K562 (cell line): ENCODE measurements around the gene PRR35. TPM values are rescaled to one million over a fixed set of nuclear protein-coding genes. Genes with fewer than 3 reads are reported as not detected.
A peak's percentile ranks its signal among the peaks of the same experiment; 100 is the strongest.

ENCODE experiments used
- ATAC-seq: fragments of 200-7000 bp; cut with Tn5 transposase; 3 replicates; pipeline ENCODE4 v1.9.1; 2020; ENCODE audit warnings: moderate library complexity
- BruUV-seq: library from RNA; stranded (reverse); fragments of 400-500 nt; replicated peaks from 2 replicates; lab custom pipeline; 2021; lab: Mats Ljungman, UMichigan
- CTCF ChIA-PET: fragments of 300-600 bp; formaldehyde crosslinking; extraction: SDS; loops from one replicate; lab custom pipeline; 2021; ENCODE audit warnings: low intra/inter-chr PET ratio; lab: Yijun Ruan, JAX
- POLR2A ChIA-PET: fragments of 300-600, 350-650 bp; sonication (Branson Sonifier 250); formaldehyde crosslinking; extraction: SDS; loops from one replicate; lab custom pipeline; 2021; ENCODE audit warnings: antibody characterized with exemption, inconsistent platforms; lab: Yijun Ruan, JAX
- DNase-seq, 4 experiments: peaks; one replicate each; pipeline versions ENCODE4 v3.0.0 to v3.0.0-alpha.2; 2011 to 2018; ENCODE audit warnings: low spot score in 3 of 4, mixed read lengths in 3 of 4; ENCODE audit errors: extremely low read depth in 1 of 4
- FAIRE-seq: peaks from 2 replicates; lab custom pipeline; 2011; peaks lifted over from hg19 to GRCh38; lab: Jason Lieb, UNC
- H2AFZ ChIP-seq: 2 replicates; pipeline ENCODE4 v1.6.0; 2011; ENCODE audit warnings: low read depth, low read length, control low read depth, inconsistent platforms
- H3K27ac ChIP-seq: fragments of 200-600 bp; 3 replicates; pipeline ENCODE4 v1.8.0; 2011; ENCODE audit warnings: low read depth, mild to moderate bottlenecking, control low read depth, inconsistent platforms, low read length, moderate library complexity, mixed read lengths; ENCODE audit errors: extremely low read depth
- H3K27me3 ChIP-seq, 2 experiments: fragments of 300-600 bp in 1 of 2; 2 replicates in 1 of 2; 3 replicates in 1 of 2; pipeline versions ENCODE4 v1.6.0 to v1.8.0; 2011; ENCODE audit warnings: inconsistent platforms in 2 of 2, low read length in 2 of 2, mild to moderate bottlenecking in 1 of 2, mixed read lengths in 1 of 2, moderate library complexity in 1 of 2; ENCODE audit not compliant: control insufficient read depth in 2 of 2, insufficient read depth in 2 of 2
- H3K36me3 ChIP-seq: fragments of 300-600 bp; 3 replicates; pipeline ENCODE4 v1.8.0; 2011; ENCODE audit warnings: mild to moderate bottlenecking, low read length, inconsistent platforms; ENCODE audit not compliant: control insufficient read depth, insufficient read depth
- H3K4me1 ChIP-seq, 2 experiments: fragments of 200-600 bp in 1 of 2; replicated peaks in 1 of 2; 2 replicates in 1 of 2; 3 replicates in 1 of 2; pipeline versions ENCODE4 v1.5.1 to v1.8.0; 2011; ENCODE audit warnings: inconsistent platforms in 2 of 2, low read length in 2 of 2, mild to moderate bottlenecking in 1 of 2, mixed read lengths in 1 of 2, moderate library complexity in 1 of 2; ENCODE audit not compliant: control insufficient read depth in 2 of 2, insufficient read depth in 2 of 2
- H3K4me2 ChIP-seq: 2 replicates; pipeline ENCODE4 v1.6.1; 2011; ENCODE audit warnings: low read length, control low read depth, inconsistent platforms, mixed read lengths; ENCODE audit not compliant: insufficient read depth
- H3K4me3 ChIP-seq: fragments of 200-600 bp; sonication (generic), shearing (Covaris generic); 2 replicates; pipeline ENCODE4 v1.5.1; 2016; ENCODE audit warnings: control low read depth, inconsistent platforms
- H3K79me2 ChIP-seq: fragments of 200-600 bp; 3 replicates; pipeline ENCODE4 v1.8.0; 2011; ENCODE audit warnings: low read length, inconsistent platforms; ENCODE audit not compliant: control insufficient read depth, insufficient read depth
- H3K9ac ChIP-seq, 2 experiments: 2 replicates each; pipeline versions ENCODE4 v1.6.0 to v1.6.1; 2011; ENCODE audit warnings: low read depth in 2 of 2, low read length in 2 of 2, control low read depth in 1 of 2, inconsistent platforms in 1 of 2, mild to moderate bottlenecking in 1 of 2, mixed read lengths in 1 of 2; ENCODE audit not compliant: insufficient read depth in 1 of 2
- H3K9me1 ChIP-seq: one replicate; pipeline ENCODE4 v1.6.0; 2011; ENCODE audit warnings: inconsistent platforms, mild to moderate bottlenecking, low read length, moderate library complexity; ENCODE audit not compliant: control insufficient read depth, insufficient read depth
- H3K9me3 ChIP-seq: replicated peaks from 2 replicates; pipeline ENCODE4 v1.5.1; 2011; ENCODE audit warnings: low read depth, low read length, inconsistent platforms; ENCODE audit not compliant: control insufficient read depth, insufficient read depth
- H4K20me1 ChIP-seq: replicated peaks from 2 replicates; pipeline ENCODE4 v1.6.1; 2011; ENCODE audit warnings: low read length, inconsistent platforms, mixed read lengths; ENCODE audit not compliant: control insufficient read depth, insufficient read depth
- DPF2 ChIP-seq: fragments of 450-650 bp; IDR thresholded peaks from 2 replicates; pipeline ENCODE4 v1.6.1; 2016
- HMGN3 ChIP-seq: IDR thresholded peaks from 2 replicates; pipeline ENCODE4 v1.6.1; 2011; ENCODE audit warnings: borderline replicate concordance, low read depth, mild to moderate bottlenecking, mixed read lengths, low read length; ENCODE audit not compliant: insufficient read length; ENCODE audit errors: extremely low read depth
- L3MBTL2 ChIP-seq: fragments of 450-650 bp; IDR thresholded peaks from 2 replicates; pipeline ENCODE4 v1.6.1; 2016; ENCODE audit warnings: mild to moderate bottlenecking, moderate library complexity
- MYC ChIP-seq, 2 experiments: fragments of 250-450 bp in 1 of 2; sonication (Bioruptor Pico) in 1 of 2; IDR thresholded peaks; 2 replicates each; pipeline versions ENCODE4 v1.5.1 to v1.6.1; 2012 to 2021; ENCODE audit warnings: low read depth in 2 of 2, borderline replicate concordance in 1 of 2, improper control_type of control experiment in 1 of 2, low read length in 1 of 2, mild to moderate bottlenecking in 1 of 2, moderate library complexity in 1 of 2
- SAFB ChIP-seq: fragments of 200-400 bp; formaldehyde crosslinking; IDR thresholded peaks from 2 replicates; pipeline ENCODE4 v1.6.1; 2017; ENCODE audit warnings: low read depth, low read length, borderline replicate concordance
- SMAD4 ChIP-seq: fragments of 250-450 bp; sonication (Bioruptor Pico); conservative IDR thresholded peaks from 2 replicates; pipeline ENCODE4 v1.8.0; 2021; ENCODE audit warnings: inconsistent platforms, mild to moderate bottlenecking, moderate library complexity
- TEAD4 ChIP-seq, 2 experiments: sonication (generic) in 1 of 2; formaldehyde crosslinking in 1 of 2; IDR thresholded peaks; 2 replicates each; pipeline versions ENCODE4 v1.6.1 to v1.8.0; 2012 to 2022; ENCODE audit warnings: borderline replicate concordance in 1 of 2, inconsistent platforms in 1 of 2, low read length in 1 of 2, mild to moderate bottlenecking in 1 of 2, missing genetic modification reagents in 1 of 2
- THRAP3 ChIP-seq: fragments of 450-650 bp; IDR thresholded peaks from 2 replicates; pipeline ENCODE4 v1.6.1; 2016; ENCODE audit warnings: mild to moderate bottlenecking, inconsistent platforms, borderline replicate concordance
- TOE1 ChIP-seq, 2 experiments: fragments of 450-650 bp in 1 of 2; sonication (generic) in 1 of 2; formaldehyde crosslinking in 1 of 2; IDR thresholded peaks; 2 replicates each; pipeline versions ENCODE4 v1.7.1 to v1.8.0; 2016 to 2022; ENCODE audit warnings: borderline replicate concordance in 2 of 2, mild to moderate bottlenecking in 2 of 2, antibody characterized with exemption in 1 of 2, inconsistent platforms in 1 of 2, low read depth in 1 of 2, missing genetic modification reagents in 1 of 2, moderate library complexity in 1 of 2
- ZEB2 ChIP-seq: fragments of 450-650 bp; IDR thresholded peaks from 2 replicates; pipeline ENCODE4 v1.6.1; 2016
- WGBS: fragments of 100-300 bp; shearing (Covaris generic); methylation state at CpG from one replicate; pipeline ENCODE4 v1.1.6; 2016; ENCODE audit warnings: low coverage, mixed read lengths; ENCODE audit not compliant: insufficient coverage; ENCODE audit errors: missing lambda C conversion rate; 5-methylcytosine and 5-hydroxymethylcytosine counted together
- in situ Hi-C: fragments of 300-500 bp; cut with MboI; formaldehyde crosslinking; loops from 4 replicates; pipeline ENCODE4 v1.15.0; 2018; ENCODE audit warnings: inconsistent platforms, mixed read lengths
- intact Hi-C: fragments of 100-400 bp; cut with micrococcal nuclease; formaldehyde crosslinking; loops from 2 replicates; pipeline ENCODE4 v1.14.2; 2022
- polyA plus RNA-seq, 8 experiments: library from polyadenylated mRNA; depleted of rRNA in 4 of 8; stranded (reverse) in 5 of 8; unstranded in 3 of 8; fragments of >200 nt; fragmentation: Nextera tagmentation in 2 of 8; fragmentation: Illumina TruSeq in 1 of 8; extraction: Ambion mirVana in 2 of 8; extraction: Trizol in 1 of 8; gene quantifications; 2 replicates each; pipeline versions ENCODE4 v1.2.1 to v1.2.3, GENCODE V29; 2011 to 2014; ENCODE audit warnings: inconsistent platforms in 1 of 8, missing spikeins in 1 of 8
- total RNA-seq, 7 experiments: library from RNA; depleted of rRNA in 6 of 7; stranded (reverse); fragments of >200 nt in 6 of 7; fragmentation: Illumina TruSeq in 2 of 7; extraction: Trizol in 2 of 7; gene quantifications; 2 replicates each; pipeline versions ENCODE4 v1.2.1 to v1.2.3, GENCODE V29; 2011 to 2021; ENCODE audit warnings: low replicate concordance in 1 of 7
- TF ChIP-seq, protein P1 (sequence below), 2 experiments: fragments of 450-650 bp in 1 of 2; sonication (generic) in 1 of 2; formaldehyde crosslinking in 1 of 2; IDR thresholded peaks in 1 of 2; conservative IDR thresholded peaks in 1 of 2; 2 replicates each; pipeline versions ENCODE4 v1.6.1 to v1.8.1; 2016 to 2023; ENCODE audit warnings: mild to moderate bottlenecking in 2 of 2, moderate library complexity in 2 of 2, inconsistent platforms in 1 of 2, missing genetic modification reagents in 1 of 2
- TF ChIP-seq, protein P2 (sequence below): fragments of 200-800 bp; sonication (Bioruptor generic); IDR thresholded peaks from 2 replicates; pipeline ENCODE4 v1.6.1; 2017; ENCODE audit warnings: missing genetic modification characterization, missing compliant biosample characterization
- TF ChIP-seq, protein P3 (sequence below): fragments of 450-650 bp; IDR thresholded peaks from 2 replicates; pipeline ENCODE4 v1.7.0; 2016; ENCODE audit warnings: borderline replicate concordance

The PRR35 gene
- total and polyA plus RNA-seq, 9 of the 15 experiments (the other 6 are each of a cell fraction or from before 2014, with no cell fraction given): 0.17 to 0.45 (median 0.21) TPM; not detected in 5

DNA sequence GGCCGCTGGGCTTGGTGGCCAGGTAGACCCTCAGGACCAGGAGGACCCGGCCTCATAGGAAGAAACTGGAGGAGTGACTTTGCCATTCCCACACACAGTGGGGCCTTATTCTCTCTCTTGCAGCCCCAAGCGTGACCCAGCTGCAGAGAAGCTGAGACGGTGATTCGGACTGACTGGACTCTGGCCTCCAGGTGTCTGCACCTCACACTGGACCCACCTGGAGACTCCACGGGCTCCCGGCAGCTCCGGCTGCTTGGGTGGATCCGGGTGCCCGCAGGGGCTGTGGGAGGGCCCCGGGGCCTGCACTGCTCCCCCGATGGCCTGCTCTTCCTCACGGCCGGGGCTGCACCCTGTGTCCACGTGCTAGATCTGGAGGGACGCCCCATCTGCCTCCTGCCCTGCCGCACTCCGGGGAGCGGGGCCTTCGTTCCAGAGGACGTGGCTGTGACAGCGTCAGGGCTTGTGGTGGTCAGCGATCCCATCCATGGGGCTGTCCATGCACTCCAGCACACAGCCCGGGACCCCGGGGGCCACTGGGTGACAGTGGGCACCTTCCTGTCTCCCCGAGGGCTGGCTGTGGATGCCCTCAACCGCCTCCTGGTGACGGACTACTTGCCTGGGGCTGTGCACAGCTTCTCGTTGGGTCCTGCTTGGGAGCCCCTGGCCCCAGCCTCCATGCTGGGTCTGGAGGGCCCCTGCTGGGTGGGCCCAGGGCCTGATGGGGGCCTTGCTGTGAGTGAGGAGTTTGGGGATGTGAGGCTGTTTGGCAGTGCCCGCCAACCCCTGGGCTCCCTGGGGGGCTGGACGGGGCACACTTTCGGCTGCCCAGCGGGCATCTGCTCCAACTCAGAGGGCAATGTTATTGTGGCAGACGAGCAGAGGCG lies 7.4 kb downstream of the PRR35 start:
- peak overlapping the region; percentile 78 for H3K4me2 ChIP-seq
- no peak; the same call in 2 of the 3 replicates for ATAC-seq
- H3K9me3 ChIP-seq: no peaks in the 10 kb centered on the region
- no peaks in the 10 kb centered on the region for H3K36me3 ChIP-seq
- no peaks in the 10 kb centered on the region; the same call in 1 of the 2 replicates for H4K20me1 ChIP-seq
- ChIA-PET CTCF (no interaction called here), POLR2A (interaction anchor here (0.5 to 1.3 kb wide), 12 partner anchors 8 to 908 kb away, joined by 3 to 7 read pairs (median 3); partner anchors contain the start of gene METTL26)
- peaks cover 40 to 89% of the 10 kb centered on the region in 2 experiments for H3K4me1 ChIP-seq
- 63% methylated on average over 24 of the region's 35 CpGs for WGBS
- H3K9ac ChIP-seq: peak overlapping the region; percentile 74 to 88
- peak overlapping the region; percentile 81 for H3K27ac ChIP-seq
- intact Hi-C loops (loop anchor here (5.0 kb wide), 1 partner anchor 40 kb away; the partner anchor contains the start of gene CAPN15), in situ Hi-C loops (no loop called here)
- peak overlapping the region; percentile 33 for H3K4me3 ChIP-seq
- BruUV-seq: TSS peak; percentile 25
- H3K79me2 ChIP-seq: peaks cover 46% of the 10 kb centered on the region
- DNase-seq: no peak
- H3K27me3 ChIP-seq: no peaks in the 10 kb centered on the region; a peak in 1 of 5 replicates
- no peak for FAIRE-seq
- H2AFZ ChIP-seq: peak overlapping the region; percentile 81
- no peaks in the 10 kb centered on the region for H3K9me1 ChIP-seq
- TF ChIP-seq THRAP3: no peak
- 0 out of 2 replicates have a peak, but pooled peaks have one; percentile 25 for TF ChIP-seq DPF2
- TF ChIP-seq SAFB: no peak
- TF ChIP-seq L3MBTL2: 0 out of 2 replicates have a peak, but pooled peaks have one; percentile 19
- peak; percentile 37; the same call in 1 of the 2 replicates for TF ChIP-seq SMAD4
- TF ChIP-seq, protein P1, sequence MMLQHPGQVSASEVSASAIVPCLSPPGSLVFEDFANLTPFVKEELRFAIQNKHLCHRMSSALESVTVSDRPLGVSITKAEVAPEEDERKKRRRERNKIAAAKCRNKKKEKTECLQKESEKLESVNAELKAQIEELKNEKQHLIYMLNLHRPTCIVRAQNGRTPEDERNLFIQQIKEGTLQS (IDR thresholded peaks at IDR 0.05): no peak
- TF ChIP-seq, protein P1 (CRISPR knock-in tag; conservative IDR thresholded peaks at IDR 0.05): 0 out of 2 replicates have a peak, but pooled peaks have one; percentile 18
- peak; percentile 41 for TF ChIP-seq HMGN3
- no peak for TF ChIP-seq TEAD4 (IDR thresholded peaks at IDR 0.05; ENCODE audit: low read length)
- no peak for TF ChIP-seq TEAD4 (CRISPR knock-in tag; IDR thresholded peaks at IDR 0.05; ENCODE audit: borderline replicate concordance)
- TF ChIP-seq MYC (IDR thresholded peaks at IDR 0.05; ENCODE audit: low read depth, low read length): peak; percentile 7; the same call in 1 of the 2 replicates
- TF ChIP-seq MYC (CRISPR knock-in tag; IDR thresholded peaks at IDR 0.05; ENCODE audit: borderline replicate concordance, low read depth): no peak
- 0 out of 2 replicates have a peak, but pooled peaks have one; percentile 11 for TF ChIP-seq TOE1 (IDR thresholded peaks at IDR 0.05; ENCODE audit: borderline replicate concordance)
- no peak for TF ChIP-seq TOE1 (CRISPR knock-in tag; IDR thresholded peaks at IDR 0.05; ENCODE audit: borderline replicate concordance, low read depth)
- TF ChIP-seq, protein P2, sequence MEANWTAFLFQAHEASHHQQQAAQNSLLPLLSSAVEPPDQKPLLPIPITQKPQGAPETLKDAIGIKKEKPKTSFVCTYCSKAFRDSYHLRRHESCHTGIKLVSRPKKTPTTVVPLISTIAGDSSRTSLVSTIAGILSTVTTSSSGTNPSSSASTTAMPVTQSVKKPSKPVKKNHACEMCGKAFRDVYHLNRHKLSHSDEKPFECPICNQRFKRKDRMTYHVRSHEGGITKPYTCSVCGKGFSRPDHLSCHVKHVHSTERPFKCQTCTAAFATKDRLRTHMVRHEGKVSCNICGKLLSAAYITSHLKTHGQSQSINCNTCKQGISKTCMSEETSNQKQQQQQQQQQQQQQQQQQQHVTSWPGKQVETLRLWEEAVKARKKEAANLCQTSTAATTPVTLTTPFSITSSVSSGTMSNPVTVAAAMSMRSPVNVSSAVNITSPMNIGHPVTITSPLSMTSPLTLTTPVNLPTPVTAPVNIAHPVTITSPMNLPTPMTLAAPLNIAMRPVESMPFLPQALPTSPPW: peak; percentile 7
- TF ChIP-seq, protein P3, sequence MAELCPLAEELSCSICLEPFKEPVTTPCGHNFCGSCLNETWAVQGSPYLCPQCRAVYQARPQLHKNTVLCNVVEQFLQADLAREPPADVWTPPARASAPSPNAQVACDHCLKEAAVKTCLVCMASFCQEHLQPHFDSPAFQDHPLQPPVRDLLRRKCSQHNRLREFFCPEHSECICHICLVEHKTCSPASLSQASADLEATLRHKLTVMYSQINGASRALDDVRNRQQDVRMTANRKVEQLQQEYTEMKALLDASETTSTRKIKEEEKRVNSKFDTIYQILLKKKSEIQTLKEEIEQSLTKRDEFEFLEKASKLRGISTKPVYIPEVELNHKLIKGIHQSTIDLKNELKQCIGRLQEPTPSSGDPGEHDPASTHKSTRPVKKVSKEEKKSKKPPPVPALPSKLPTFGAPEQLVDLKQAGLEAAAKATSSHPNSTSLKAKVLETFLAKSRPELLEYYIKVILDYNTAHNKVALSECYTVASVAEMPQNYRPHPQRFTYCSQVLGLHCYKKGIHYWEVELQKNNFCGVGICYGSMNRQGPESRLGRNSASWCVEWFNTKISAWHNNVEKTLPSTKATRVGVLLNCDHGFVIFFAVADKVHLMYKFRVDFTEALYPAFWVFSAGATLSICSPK: no peak
- 0 out of 2 replicates have a peak, but pooled peaks have one; percentile 8 for TF ChIP-seq ZEB2
